Sciatic nerve (tissue), 2 donors: ENCODE data around the gene DEUP1. TPM values are rescaled to one million over a fixed set of nuclear protein-coding genes. Genes with fewer than 3 reads are reported as not detected.
"Not testable (repeated sequence)": the region's sequence is repeated elsewhere in the genome, so short reads cannot be mapped to it uniquely, and the experiment has no call there.

Experiments
- ATAC-seq: fragments of 200-7000 bp; cut with Tn5 transposase; one replicate; pipeline ENCODE4 v1.9.1; 2020; ENCODE audit warnings: mild to moderate bottlenecking, moderate library complexity
- DNase-seq: peaks from one replicate; pipeline ENCODE4 v3.0.0-alpha.2; 2020; ENCODE audit warnings: low spot score
- intact Hi-C: fragments of 100-400 bp; cut with DNase I; formaldehyde crosslinking; loops from one replicate; pipeline ENCODE4 v1.14.2; 2022
- total RNA-seq: library from RNA; stranded (reverse); fragmentation: NEBNext Ultra II Directional; extraction: Animal tissue kit (Norgen Biotek cat#: 25700); gene quantifications from one replicate; pipeline ENCODE4 v1.2.1, GENCODE V29; 2021
- donor health status: DM: no; HTN: no; CAD: no.
- donor health status: DM: no; HTN: no; CAD: no.

The DEUP1 gene
- total RNA-seq = not detected

GRCh38 chr11:93330446-93330984 lies at the start of gene DEUP1:
Gene DEUP1, plus strand, starts transcription at chr11:93330742. Its CDS starts 1,518 bp downstream, at chr11:93332260.
- intact Hi-C loops = no loop called here
- peak; percentile 77 for ATAC-seq
- DNase-seq = peak; percentile 59

GRCh38 chr11:93285430-93285829 lies 45.1 kb upstream of the DEUP1 start:
- intact Hi-C loops = no loop called here
- DNase-seq (no peak), ATAC-seq (no peak)

GRCh38 chr11:93287434-93287833 lies 43.1 kb upstream of the DEUP1 start:
- intact Hi-C loops = no loop called here
- DNase-seq (no peak), ATAC-seq (no peak)

GRCh38 chr11:93288079-93288478 lies 42.5 kb upstream of the DEUP1 start:
- DNase-seq = no peak
- intact Hi-C loops = no loop called here
- ATAC-seq = no peak

GRCh38 chr11:93288767-93289166 lies 41.8 kb upstream of the DEUP1 start:
- intact Hi-C loops = no loop called here
- ATAC-seq (no peak), DNase-seq (no peak)

- peak; percentile 87 for ATAC-seq
These were observed 40.6 kb upstream of the DEUP1 start for GRCh38 chr11:93289782-93290463.

GRCh38 chr11:93291110-93291509 lies 39.4 kb upstream of the DEUP1 start:
- ATAC-seq (no peak), DNase-seq (no peak)
- intact Hi-C loops = no loop called here

More at GRCh38 chr11:93289782-93290463, 40.6 kb upstream of the DEUP1 start:
- no peak for DNase-seq
- intact Hi-C loops = no loop called here

- ATAC-seq (no peak), DNase-seq (no peak)
- intact Hi-C loops = no loop called here
These were observed 38.6 kb upstream of the DEUP1 start for GRCh38 chr11:93291898-93292297.

GRCh38 chr11:93295921-93296575 lies 34.5 kb upstream of the DEUP1 start:
- DNase-seq = no peak
- intact Hi-C loops = no loop called here
- ATAC-seq = no peak

GRCh38 chr11:93303689-93304088 lies 26.9 kb upstream of the DEUP1 start:
- no peak for DNase-seq
- ATAC-seq = no peak
- intact Hi-C loops = no loop called here

- DNase-seq, ATAC-seq, intact Hi-C loops: not testable (repeated sequence)
These were observed 16.1 kb upstream of the DEUP1 start for GRCh38 chr11:93314399-93314798.

GRCh38 chr11:93319224-93319839 lies 11.2 kb upstream of the DEUP1 start:
- DNase-seq (no peak), ATAC-seq (no peak)
- intact Hi-C loops = no loop called here

GRCh38 chr11:93320230-93320629 lies 10.3 kb upstream of the DEUP1 start:
- ATAC-seq = no peak
- intact Hi-C loops = no loop called here

GRCh38 chr11:93322207-93322606 lies 8.3 kb upstream of the DEUP1 start:
- intact Hi-C loops = no loop called here
- ATAC-seq (no peak), DNase-seq (no peak)

More at GRCh38 chr11:93320230-93320629, 10.3 kb upstream of the DEUP1 start:
- DNase-seq = no peak

- DNase-seq (no peak), ATAC-seq (no peak)
- intact Hi-C loops = no loop called here
These were observed 6.8 kb upstream of the DEUP1 start for GRCh38 chr11:93323747-93324146.

- DNase-seq (no peak), ATAC-seq (no peak)
- intact Hi-C loops = no loop called here
These were observed 6.0 kb upstream of the DEUP1 start for GRCh38 chr11:93324500-93324899.

- intact Hi-C loops = no loop called here
- ATAC-seq = no peak
- DNase-seq = no peak
These were observed 3.9 kb upstream of the DEUP1 start for GRCh38 chr11:93326681-93327080.

- intact Hi-C loops = no loop called here
- ATAC-seq (no peak), DNase-seq (no peak)
These were observed 551 bp upstream of the DEUP1 start for GRCh38 chr11:93329936-93330445.

GRCh38 chr11:93340223-93340622 lies 9.7 kb downstream of the DEUP1 start:
- intact Hi-C loops = no loop called here
- DNase-seq (no peak), ATAC-seq (no peak)

- DNase-seq (no peak), ATAC-seq (no peak)
- intact Hi-C loops = no loop called here
These were observed 14.4 kb downstream of the DEUP1 start for GRCh38 chr11:93344855-93345333.
